ENCODE results near the gene GPX5. TPM values are rescaled to one million over a fixed set of nuclear protein-coding genes. Genes with fewer than 3 reads are reported as not detected.
"Not testable (repeated sequence)": the region's sequence is repeated elsewhere in the genome, so short reads cannot be mapped to it uniquely, and the experiment has no call there.

GPX5 gene
- total RNA-seq, 1 donor = not detected

DNA sequence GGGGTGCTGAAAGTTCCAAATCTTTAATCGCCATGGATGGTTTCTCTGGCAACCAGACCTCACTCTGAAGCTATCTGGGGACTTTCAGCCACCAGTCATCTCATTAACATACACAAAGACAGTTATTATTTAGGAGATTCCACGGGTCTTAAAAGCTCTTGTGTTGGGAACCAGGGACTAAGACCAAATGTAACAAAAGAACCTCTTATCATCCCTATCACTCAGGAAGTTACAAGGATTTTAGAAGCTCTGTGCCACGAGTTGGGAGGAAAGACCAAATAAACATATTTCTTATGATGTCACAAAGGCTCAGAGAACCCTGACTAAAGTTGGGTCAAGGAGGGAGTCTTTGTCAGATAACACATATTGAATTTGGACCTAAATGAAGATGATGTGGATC lies 27.8 kb upstream of the GPX5 start:
- TF ChIP-seq, protein P1, sequence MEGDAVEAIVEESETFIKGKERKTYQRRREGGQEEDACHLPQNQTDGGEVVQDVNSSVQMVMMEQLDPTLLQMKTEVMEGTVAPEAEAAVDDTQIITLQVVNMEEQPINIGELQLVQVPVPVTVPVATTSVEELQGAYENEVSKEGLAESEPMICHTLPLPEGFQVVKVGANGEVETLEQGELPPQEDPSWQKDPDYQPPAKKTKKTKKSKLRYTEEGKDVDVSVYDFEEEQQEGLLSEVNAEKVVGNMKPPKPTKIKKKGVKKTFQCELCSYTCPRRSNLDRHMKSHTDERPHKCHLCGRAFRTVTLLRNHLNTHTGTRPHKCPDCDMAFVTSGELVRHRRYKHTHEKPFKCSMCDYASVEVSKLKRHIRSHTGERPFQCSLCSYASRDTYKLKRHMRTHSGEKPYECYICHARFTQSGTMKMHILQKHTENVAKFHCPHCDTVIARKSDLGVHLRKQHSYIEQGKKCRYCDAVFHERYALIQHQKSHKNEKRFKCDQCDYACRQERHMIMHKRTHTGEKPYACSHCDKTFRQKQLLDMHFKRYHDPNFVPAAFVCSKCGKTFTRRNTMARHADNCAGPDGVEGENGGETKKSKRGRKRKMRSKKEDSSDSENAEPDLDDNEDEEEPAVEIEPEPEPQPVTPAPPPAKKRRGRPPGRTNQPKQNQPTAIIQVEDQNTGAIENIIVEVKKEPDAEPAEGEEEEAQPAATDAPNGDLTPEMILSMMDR (IDR thresholded peaks at IDR 0.05; ENCODE audit: insufficient read depth, low read depth, low read length) = no peak
- H3K4me3 ChIP-seq (ENCODE audit: low read depth, low read length) = no peak overlapping the region
- DNase-seq (ENCODE audit: low read depth) = no peak

DNA sequence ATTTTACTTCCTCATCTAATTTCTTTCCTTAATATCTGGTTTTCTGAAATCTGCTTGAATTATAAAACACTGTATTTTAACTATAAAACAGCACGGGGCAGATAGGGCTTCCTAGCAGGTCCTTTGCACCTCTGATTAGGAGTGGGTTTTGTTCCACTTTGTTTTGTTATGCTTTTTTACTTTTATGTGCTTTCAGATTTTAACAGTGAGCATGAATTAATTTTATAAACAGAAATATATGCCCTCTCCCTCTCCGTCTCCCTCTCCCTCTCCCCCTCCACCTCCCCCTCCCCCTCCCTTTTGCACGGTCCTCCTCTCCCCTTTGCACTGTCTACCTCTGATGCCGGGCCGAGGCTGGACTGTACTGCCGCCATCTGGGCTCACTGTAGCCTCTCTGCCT lies 24.4 kb upstream of the GPX5 start:
- no peak overlapping the region for H3K4me3 ChIP-seq (ENCODE audit: low read depth, low read length)
- TF ChIP-seq, protein P1 (IDR thresholded peaks at IDR 0.05; ENCODE audit: insufficient read depth, low read depth, low read length) = no peak
- no peak for DNase-seq (ENCODE audit: low read depth)

DNA sequence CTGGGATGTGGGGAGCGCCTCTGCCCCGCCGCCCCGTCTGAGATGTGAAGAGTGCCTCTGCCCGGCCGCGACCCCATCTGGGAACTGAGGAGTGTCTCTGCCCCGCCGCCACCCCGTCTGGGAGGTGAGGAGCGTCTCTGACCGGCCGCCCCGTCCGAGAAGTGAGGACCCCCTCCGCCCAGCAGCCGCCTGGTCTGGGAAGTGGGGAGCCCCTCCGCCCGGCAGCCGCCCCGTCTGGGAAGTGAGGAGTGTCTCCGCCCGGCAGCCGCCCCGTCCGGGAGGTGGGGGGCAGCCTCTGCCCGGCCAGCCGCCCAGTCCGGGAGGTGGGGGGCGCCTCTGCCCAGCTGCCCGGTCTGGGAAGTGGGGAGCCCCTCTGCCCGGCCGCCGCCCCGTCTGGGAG lies 23.5 kb upstream of the GPX5 start:
- not testable (repeated sequence) for DNase-seq (ENCODE audit: low read depth); H3K4me3 ChIP-seq (ENCODE audit: low read depth, low read length)

DNA sequence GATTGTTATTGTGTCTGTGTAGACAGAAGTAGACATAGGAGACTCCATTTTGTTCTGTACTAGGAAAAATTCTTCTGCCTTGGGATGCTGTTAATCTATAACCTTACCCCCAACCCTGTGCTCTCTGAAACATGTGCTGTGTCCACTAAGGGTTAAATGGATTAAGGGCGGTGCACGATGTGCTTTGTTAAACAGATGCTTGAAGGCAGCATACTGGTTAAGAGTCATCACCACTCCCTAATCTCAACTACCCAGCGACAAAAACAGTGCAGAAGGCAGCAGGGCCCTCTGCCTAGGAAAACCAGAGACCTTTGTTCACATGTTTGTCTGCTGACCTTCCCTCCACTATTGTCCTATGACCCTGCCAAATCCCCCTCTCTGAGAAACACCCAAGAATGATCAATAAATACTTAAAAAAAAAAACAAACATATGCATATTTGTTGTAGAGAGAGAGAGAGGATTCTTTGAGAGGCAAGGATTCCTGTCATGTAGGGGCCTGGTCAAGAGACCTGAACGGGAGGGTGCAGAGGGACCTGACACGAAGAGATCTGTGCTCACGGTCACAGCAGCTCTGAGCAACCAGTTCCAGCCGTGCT lies 22.9 kb upstream of the GPX5 start:
- not testable (repeated sequence) for H3K4me3 ChIP-seq (ENCODE audit: low read depth, low read length); DNase-seq (ENCODE audit: low read depth)

DNA sequence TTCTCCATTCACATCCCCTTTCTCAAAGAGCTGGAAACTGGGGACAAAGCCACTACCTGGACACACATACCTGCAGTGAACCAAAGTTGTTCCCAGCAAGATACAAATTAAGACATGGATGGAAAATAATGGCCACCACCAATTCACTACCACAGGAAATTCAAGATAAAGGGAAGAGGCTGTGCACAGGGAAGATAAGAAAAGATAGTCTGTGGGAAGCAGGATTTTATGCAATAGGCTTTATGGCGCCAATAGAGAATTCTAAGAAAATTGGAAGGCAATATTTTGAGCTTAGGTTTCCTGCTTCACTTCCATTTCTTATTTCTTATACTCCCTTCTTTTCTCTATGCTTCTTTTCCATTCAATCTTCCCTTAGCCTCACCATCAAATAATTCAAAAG lies 19.9 kb upstream of the GPX5 start:
- DNase-seq (ENCODE audit: low read depth) = no peak
- H3K4me3 ChIP-seq (ENCODE audit: low read depth, low read length) = no peak overlapping the region
- TF ChIP-seq, protein P1 (IDR thresholded peaks at IDR 0.05; ENCODE audit: insufficient read depth, low read depth, low read length) = no peak

DNA sequence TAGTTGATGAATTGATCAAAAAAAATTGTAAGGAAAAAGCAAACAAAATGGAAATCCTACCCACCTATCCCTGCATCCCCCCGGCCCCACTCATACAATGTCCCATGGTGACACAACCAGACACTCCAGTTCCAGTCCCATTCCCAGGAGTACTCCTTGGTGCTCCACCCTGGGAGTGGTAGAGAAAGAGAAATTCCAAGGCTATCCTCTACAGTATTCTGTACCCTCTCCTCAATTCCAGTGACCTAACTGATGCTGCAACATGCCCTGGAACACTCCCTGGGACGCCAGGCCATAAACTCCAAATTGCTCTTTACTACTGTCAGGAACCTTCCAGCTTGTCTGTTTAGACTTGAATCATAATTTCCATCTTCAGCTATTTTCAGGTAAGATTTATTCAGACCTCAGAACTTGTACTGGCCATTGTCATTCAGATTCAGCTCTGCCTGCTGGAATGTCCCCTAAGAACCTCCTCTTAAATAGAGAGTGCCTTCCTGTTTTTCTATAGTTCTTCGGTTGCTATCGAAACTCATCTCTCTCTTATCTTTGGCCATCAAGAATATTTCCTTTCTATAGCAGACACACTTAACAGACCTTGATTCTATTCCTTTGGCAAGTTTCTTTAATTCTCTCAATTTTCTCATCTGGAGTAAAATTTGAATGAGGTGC lies 18.7 kb upstream of the GPX5 start:
- no peak for DNase-seq (ENCODE audit: low read depth)
- TF ChIP-seq, protein P1 (IDR thresholded peaks at IDR 0.05; ENCODE audit: insufficient read depth, low read depth, low read length) = no peak
- H3K4me3 ChIP-seq (ENCODE audit: low read depth, low read length) = no peak overlapping the region

DNA sequence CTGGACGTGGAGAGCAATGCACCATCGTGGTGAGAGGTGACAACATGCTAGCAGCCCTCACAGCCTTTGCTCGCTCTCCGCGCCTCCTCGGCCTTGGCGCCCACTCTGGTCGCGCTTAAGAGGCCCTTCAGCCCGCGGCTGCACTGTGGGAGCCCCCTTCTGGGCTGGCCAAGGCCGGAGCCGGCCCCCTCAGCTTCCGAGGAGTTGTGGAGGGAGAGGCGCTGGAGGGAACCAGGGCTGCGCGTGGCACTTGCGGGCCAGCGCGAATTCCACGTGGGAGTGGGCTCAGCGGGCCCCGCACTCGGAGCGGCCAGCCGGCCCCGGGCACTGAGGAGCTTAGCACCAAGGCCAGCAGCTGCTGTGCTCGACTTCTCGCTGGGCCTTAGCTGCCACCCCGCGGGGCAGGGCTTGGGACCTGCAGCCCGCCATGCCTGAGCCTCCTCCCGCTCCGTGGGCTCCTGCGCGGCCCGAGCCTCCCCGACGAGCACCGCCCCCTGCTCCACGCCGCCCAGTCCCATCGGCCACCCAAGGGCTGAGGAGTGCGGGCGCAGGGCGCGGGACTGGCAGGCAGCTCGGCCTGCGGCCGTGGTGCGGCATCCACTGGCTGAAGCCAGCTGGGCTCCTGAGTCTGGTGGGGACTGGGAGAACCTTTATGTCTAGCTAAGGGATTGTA lies 13.9 kb upstream of the GPX5 start:
- TF ChIP-seq, protein P1 (IDR thresholded peaks at IDR 0.05; ENCODE audit: insufficient read depth, low read depth, low read length) = no peak
- DNase-seq (ENCODE audit: low read depth) = no peak
- H3K4me3 ChIP-seq (ENCODE audit: low read depth, low read length) = no peak overlapping the region

DNA sequence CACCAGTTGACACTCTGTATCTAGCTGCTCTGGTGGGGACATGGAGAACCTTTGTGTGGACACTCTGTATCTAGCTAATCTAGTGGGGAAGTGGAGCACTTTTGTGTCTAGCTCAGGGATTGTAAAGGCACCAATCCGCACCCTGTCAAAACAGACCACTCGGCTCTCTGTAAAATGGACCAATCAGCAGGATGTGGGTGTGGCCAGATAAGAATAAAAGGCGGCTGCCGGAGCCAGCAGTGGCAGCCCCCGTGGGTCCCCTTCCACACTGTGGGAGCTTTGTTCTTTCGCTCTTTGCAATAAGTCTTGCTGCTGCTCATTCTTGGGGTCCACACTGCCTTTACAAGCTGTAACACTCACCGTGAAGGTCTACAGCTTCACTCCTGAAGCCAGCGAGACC lies 13.3 kb upstream of the GPX5 start:
- not testable (repeated sequence) for H3K4me3 ChIP-seq (ENCODE audit: low read depth, low read length); DNase-seq (ENCODE audit: low read depth)

All from fibroblast of villous mesenchyme (primary cell).